HG03135 (cell line): ENCODE data around the gene HSF4.

ENCODE experiments used
- ATAC-seq: cut with Tn5 transposase; IDR thresholded peaks from one replicate; pipeline ENCODE4 v1.9.1; 2021; ENCODE audit warnings: mild to moderate bottlenecking, moderate library complexity; ENCODE audit not compliant: unreplicated experiment

Gene HSF4

GRCh38 chr16:67184453-67184994 lies 20.0 kb downstream of the HSF4 start:
- peak; percentile 8 for ATAC-seq

DNA sequence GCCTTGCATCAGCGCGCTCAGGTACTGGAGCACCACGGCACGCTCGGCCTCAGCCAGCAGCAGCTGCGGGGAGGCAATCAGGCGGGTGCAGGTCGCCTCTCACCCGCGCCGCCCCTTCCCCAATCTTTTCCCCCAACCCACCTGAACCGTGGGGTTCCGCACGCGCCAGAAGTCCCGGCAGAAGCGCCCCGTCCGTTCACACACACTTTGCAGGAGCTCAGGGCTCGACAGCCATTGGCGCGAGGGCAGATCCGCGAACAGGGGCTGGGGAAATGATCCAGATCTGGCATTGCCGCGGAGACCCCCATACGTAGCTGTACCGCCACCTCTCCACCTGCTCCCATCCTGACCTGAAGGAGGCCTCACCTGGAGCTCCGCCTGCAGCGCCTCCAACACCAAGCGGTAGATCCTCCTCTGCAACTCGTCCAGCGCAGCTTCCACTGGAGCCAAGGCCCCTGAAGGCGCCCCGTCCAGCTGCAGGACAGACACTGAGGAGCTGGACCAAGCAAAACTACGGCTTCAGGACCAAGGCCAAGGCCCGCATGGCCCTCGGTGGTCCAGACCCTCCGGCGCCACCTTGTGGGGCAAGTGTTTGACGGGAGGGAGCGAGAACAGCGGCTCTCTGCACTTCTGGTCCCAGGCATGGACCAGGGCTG lies 20.6 kb downstream of the HSF4 start:
- no peak for ATAC-seq

DNA sequence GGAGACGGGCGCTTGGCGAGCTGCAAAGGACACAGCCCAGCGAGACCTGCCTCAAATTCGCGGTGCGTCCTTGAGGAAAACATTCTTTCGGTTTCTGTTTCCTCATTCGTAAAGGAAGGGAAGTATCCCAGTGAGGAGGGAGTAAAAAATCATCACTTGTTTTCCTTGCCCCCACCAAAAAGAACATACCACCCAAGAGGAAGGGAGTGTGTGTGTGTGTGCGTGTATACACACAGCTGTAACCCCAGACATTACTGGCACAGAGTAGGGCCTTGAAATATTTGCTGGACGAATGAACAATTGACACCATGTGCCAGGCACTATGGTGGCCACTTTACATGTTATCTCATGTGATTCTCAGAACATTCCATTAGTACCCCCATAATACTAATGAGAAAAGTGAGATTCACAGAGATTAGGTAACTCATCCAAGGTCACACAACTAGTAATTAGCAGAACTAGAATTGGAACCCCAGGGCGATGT lies 21.1 kb downstream of the HSF4 start:
- ATAC-seq: no peak

DNA sequence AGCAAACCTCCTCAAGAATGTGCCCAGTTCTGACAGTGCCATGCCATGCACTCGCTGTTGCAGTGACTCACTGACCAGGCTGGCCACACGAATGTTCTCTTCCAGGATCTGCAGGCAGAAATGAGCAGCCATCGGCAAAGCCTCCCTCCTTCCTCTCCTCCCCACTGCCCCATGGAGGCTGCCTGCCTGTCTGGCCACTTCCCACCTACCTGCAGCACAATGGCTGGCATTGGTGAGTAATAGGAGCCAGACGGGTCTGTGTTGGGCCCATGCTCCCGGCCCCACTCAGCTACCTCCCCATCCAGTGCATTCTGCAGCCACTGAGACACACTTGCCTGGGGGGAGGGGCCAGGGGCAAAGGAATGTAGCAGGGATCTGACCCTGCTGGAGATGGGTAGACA lies 22.0 kb downstream of the HSF4 start:
- no peak for ATAC-seq

GRCh38 chr16:67187175-67187890 lies 22.8 kb downstream of the HSF4 start:
- no peak for ATAC-seq

DNA sequence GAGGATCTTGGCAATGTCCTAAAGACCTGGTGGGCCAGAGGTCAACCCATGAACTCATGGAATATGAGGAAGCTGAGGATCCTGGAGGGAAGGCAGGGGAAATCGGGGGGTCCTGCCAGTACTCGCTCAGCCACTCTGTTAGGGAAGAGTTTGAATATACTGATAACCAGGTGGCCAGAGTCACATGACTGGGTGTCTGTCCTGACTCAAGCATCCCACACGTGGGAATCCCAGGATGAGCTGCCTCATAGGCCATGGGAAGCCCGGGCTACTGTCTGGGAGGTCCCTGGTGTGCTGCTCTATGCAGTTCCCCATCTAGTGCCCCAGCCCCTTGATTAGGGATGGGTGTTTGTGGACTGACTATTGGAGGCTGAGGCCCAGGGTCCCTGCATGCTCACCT lies 23.8 kb downstream of the HSF4 start:
- no peak for ATAC-seq

- ATAC-seq: no peak
These were observed 24.3 kb downstream of the HSF4 start for GRCh38 chr16:67188798-67189197.

- no peak for ATAC-seq
These were observed 25.5 kb downstream of the HSF4 start, which contains the start of gene EXOC3L1 for GRCh38 chr16:67190041-67190440. Gene EXOC3L1, minus strand, starts transcription at chr16:67190136. Its CDS starts 460 bp downstream, at chr16:67189676.

GRCh38 chr16:67190448-67191399 lies 26.2 kb downstream of the HSF4 start:
- ATAC-seq: no peak

DNA sequence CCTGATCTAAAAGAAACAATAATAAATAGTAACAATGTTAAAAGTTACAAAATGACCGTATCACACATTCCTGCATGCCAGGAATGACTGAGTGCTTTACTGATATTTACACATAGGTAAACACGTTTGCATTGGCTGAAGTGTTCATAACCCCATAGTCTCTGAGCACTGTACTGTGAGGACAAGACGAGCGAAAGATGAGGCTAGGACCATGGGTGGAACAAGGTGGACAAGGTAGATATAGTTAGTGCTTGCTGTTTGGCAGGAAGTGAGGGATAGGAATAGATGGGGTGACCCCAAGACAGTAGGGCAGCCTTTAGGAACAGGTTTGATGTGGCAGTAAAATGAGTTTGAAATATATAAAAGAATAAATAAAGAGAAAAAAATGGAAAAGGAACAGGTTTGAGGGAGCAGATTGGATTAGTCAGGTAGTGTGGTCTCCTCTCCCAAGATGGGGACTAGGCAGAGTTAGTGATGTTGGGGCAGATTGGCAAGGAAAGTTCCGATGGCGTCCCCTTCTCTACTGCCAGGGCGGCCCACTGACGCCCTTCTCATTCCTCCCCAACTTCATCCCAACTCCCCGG lies 27.0 kb downstream of the HSF4 start:
- no peak for ATAC-seq

GRCh38 chr16:67191995-67192681 lies 27.6 kb downstream of the HSF4 start, which contains the start of gene E2F4:
Gene E2F4, plus strand, starts transcription at chr16:67192155. Its CDS starts 73 bp downstream, at chr16:67192228.
- peak; percentile 87 for ATAC-seq

GRCh38 chr16:67192781-67193361 lies 28.3 kb downstream of the HSF4 start:
- ATAC-seq: peak; percentile 2

GRCh38 chr16:67193536-67193935 lies 29.0 kb downstream of the HSF4 start:
- ATAC-seq: no peak

DNA sequence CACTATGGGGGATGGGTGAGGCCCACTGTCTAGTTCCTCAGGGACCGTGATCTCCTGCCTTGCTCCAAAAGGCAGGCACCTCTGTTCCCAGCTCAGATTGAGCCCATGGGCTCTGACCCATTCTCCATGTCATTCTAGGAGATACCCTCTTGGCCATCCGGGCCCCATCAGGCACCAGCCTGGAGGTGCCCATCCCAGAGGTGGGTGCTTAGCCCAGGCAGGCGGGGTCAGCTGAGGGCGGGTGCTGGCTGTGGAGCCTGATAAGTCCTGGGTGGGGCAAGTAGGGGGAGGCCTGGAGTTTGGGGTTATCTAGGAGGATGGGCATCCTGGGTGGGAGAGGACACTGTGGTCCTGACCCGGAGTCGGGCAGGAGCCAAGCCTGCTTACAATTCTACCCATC lies 29.7 kb downstream of the HSF4 start:
- no peak for ATAC-seq

GRCh38 chr16:67195676-67196075 lies 31.1 kb downstream of the HSF4 start:
- no peak for ATAC-seq

- no peak for ATAC-seq
These were observed 32.3 kb downstream of the HSF4 start for GRCh38 chr16:67196881-67197280.

GRCh38 chr16:67197704-67198103 lies 33.2 kb downstream of the HSF4 start:
- ATAC-seq: no peak

DNA sequence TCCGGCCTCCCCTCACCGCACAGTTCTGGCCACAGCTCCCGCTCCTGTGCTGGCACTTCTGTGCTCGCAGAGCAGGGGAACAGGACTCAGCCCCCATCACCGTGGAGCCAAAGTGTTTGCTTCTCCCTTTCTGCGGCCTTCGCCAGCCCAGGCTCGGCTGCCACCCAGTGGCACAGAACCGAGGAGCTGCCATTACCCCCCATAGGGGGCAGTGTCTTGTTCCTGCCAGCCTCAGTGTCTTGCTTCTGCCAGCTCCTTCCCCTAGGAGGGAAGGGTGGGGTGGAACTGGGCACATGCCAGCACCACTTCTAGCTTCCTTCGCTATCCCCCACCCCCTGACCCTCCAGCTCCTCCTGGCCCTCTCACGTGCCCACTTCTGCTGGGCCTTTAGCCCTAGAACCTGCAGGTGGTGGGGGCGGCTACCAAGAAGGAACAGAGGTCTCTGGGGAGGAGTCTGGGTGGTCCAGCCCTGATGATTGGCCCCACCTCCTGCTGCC lies 33.7 kb downstream of the HSF4 start:
- no peak for ATAC-seq
